ENCODE results near the gene ZNF165. TPM values are rescaled to one million over a fixed set of nuclear protein-coding genes. Genes with fewer than 3 reads are reported as not detected.
"Not testable (repeated sequence)": the region's sequence is repeated elsewhere in the genome, so short reads cannot be mapped to it uniquely, and the experiment has no call there.

The ZNF165 gene
- 0.58 and 0.85 TPM in 2 replicates for total RNA-seq (2021)
- Bru-seq, nascent RNA, result percentile 42 among the genes with signal in this experiment
- percentile 28 among the genes with signal in this experiment for BruChase-seq, experiment 1, labeled RNA remaining after a 2-hour chase
- percentile 18 among the genes with signal in this experiment for BruChase-seq, experiment 2, labeled RNA remaining after a 6-hour chase
- long read RNA-seq, partial matches to known transcripts, result 0 of 2 reads
- long read RNA-seq, other reads (novel, unspliced or antisense), result 2 of 2 reads

- intact Hi-C loops (cut with micrococcal nuclease; ENCODE audit: unreplicated experiment); H3K4me1 ChIP-seq (ENCODE audit: insufficient read depth, low read length, poor library complexity, severe bottlenecking); DNase-seq (ENCODE audit: low spot score); H3K9me3 ChIP-seq (ENCODE audit: low read depth, low read length, poor library complexity, severe bottlenecking); POLR2A ChIA-PET (ENCODE audit: low non-redundant PET); H3K27me3 ChIP-seq (replicated peaks; ENCODE audit: insufficient read depth, low read depth, low read length, poor library complexity); H3K36me3 ChIP-seq (ENCODE audit: insufficient read depth, low read length, poor library complexity, severe bottlenecking): not testable (repeated sequence)
- TSS peak; percentile 48 for BruUV-seq (replicated peaks)
- H3K27ac ChIP-seq (ENCODE audit: low read depth, low read length, poor library complexity, severe bottlenecking), result peak within 1 kb of the TSS; percentile 87
- peak within 1 kb of the TSS; percentile 84 for H3K4me3 ChIP-seq (ENCODE audit: low read depth, low read length, poor library complexity, severe bottlenecking)
- CTCF ChIA-PET, result interaction anchor here (0.7 kb wide), 1 partner anchor 184 kb away, joined by 5 read pairs; no protein-coding TSS in a partner anchor
Observed at GRCh38 chr6:28080381-28080630, at the start of gene ZNF165. Gene ZNF165, plus strand, starts transcription at chr6:28080568. Its CDS starts 4,913 bp downstream, at chr6:28085481.

- intact Hi-C loops (cut with micrococcal nuclease; ENCODE audit: unreplicated experiment), result no loop called here
- Histone ChIP-seq H3K4me3 (ENCODE audit: low read depth, low read length, poor library complexity, severe bottlenecking) (no peak overlapping the region), H3K9me3 (ENCODE audit: low read depth, low read length, poor library complexity, severe bottlenecking) (no peaks in the 10 kb centered on the region), H3K36me3 (ENCODE audit: insufficient read depth, low read length, poor library complexity, severe bottlenecking) (no peaks in the 10 kb centered on the region), H3K27ac (ENCODE audit: low read depth, low read length, poor library complexity, severe bottlenecking) (no peak overlapping the region), H3K4me1 (ENCODE audit: insufficient read depth, low read length, poor library complexity, severe bottlenecking) (no peaks in the 10 kb centered on the region), H3K27me3 (replicated peaks; ENCODE audit: insufficient read depth, low read depth, low read length, poor library complexity) (peaks cover 7% of the 10 kb centered on the region)
- ChIA-PET POLR2A (ENCODE audit: low non-redundant PET) (no interaction called here), CTCF (no interaction called here)
- DNase-seq (ENCODE audit: low spot score), result no peak
- TF ChIP-seq CTCF (conservative IDR thresholded peaks at IDR 0.05; ENCODE audit: low read depth, low read length), result no peak
- no peak for TF ChIP-seq EZH2 (IDR thresholded peaks at IDR 0.05; ENCODE audit: borderline replicate concordance, low read depth, low read length, poor library complexity, severe bottlenecking)
- BruUV-seq (replicated peaks), result no TSS peak
Observed at GRCh38 chr6:28053584-28053983, 26.8 kb upstream of the ZNF165 start.

GRCh38 chr6:28060405-28060804, 20.0 kb upstream of the ZNF165 start:
- Histone ChIP-seq H3K27ac (ENCODE audit: low read depth, low read length, poor library complexity, severe bottlenecking) (no peak overlapping the region), H3K36me3 (ENCODE audit: insufficient read depth, low read length, poor library complexity, severe bottlenecking) (no peaks in the 10 kb centered on the region), H3K9me3 (ENCODE audit: low read depth, low read length, poor library complexity, severe bottlenecking) (no peaks in the 10 kb centered on the region), H3K4me3 (ENCODE audit: low read depth, low read length, poor library complexity, severe bottlenecking) (no peak overlapping the region), H3K27me3 (replicated peaks; ENCODE audit: insufficient read depth, low read depth, low read length, poor library complexity) (peaks cover 12% of the 10 kb centered on the region), H3K4me1 (ENCODE audit: insufficient read depth, low read length, poor library complexity, severe bottlenecking) (no peaks in the 10 kb centered on the region)
- no TSS peak for BruUV-seq (replicated peaks)
- TF ChIP-seq EZH2 (IDR thresholded peaks at IDR 0.05; ENCODE audit: borderline replicate concordance, low read depth, low read length, poor library complexity, severe bottlenecking), result no peak
- POLR2A ChIA-PET (ENCODE audit: low non-redundant PET), result no interaction called here
- CTCF ChIA-PET, result no interaction called here
- DNase-seq (ENCODE audit: low spot score), result no peak
- intact Hi-C loops (cut with micrococcal nuclease; ENCODE audit: unreplicated experiment), result no loop called here

- POLR2A ChIA-PET (ENCODE audit: low non-redundant PET), result no interaction called here
- no peaks in the 10 kb centered on the region for H3K36me3 ChIP-seq (ENCODE audit: insufficient read depth, low read length, poor library complexity, severe bottlenecking)
- intact Hi-C loops (cut with micrococcal nuclease; ENCODE audit: unreplicated experiment), result no loop called here
- H3K27ac ChIP-seq (ENCODE audit: low read depth, low read length, poor library complexity, severe bottlenecking), result no peak overlapping the region
- peaks cover 32% of the 10 kb centered on the region for H3K27me3 ChIP-seq (replicated peaks; ENCODE audit: insufficient read depth, low read depth, low read length, poor library complexity)
- H3K4me1 ChIP-seq (ENCODE audit: insufficient read depth, low read length, poor library complexity, severe bottlenecking), result no peaks in the 10 kb centered on the region
- TF ChIP-seq EZH2 (IDR thresholded peaks at IDR 0.05; ENCODE audit: borderline replicate concordance, low read depth, low read length, poor library complexity, severe bottlenecking) (no peak), CTCF (conservative IDR thresholded peaks at IDR 0.05; ENCODE audit: low read depth, low read length) (no peak)
- no peak overlapping the region for H3K4me3 ChIP-seq (ENCODE audit: low read depth, low read length, poor library complexity, severe bottlenecking)
- no TSS peak for BruUV-seq (replicated peaks)
- H3K9me3 ChIP-seq (ENCODE audit: low read depth, low read length, poor library complexity, severe bottlenecking), result no peaks in the 10 kb centered on the region
- CTCF ChIA-PET, result no interaction called here
- DNase-seq (ENCODE audit: low spot score), result no peak
Observed at GRCh38 chr6:28064272-28064671, 16.1 kb upstream of the ZNF165 start.
